Mesenchymal stem cell (in vitro differentiated cells and primary cell): ENCODE results near the gene NONO.
A peak's percentile ranks its signal among the peaks of the same experiment; 100 is the strongest.
"Not testable (repeated sequence)": the region's sequence is repeated elsewhere in the genome, so short reads cannot be mapped to it uniquely, and the experiment has no call there.

Experiments used
- DNase-seq: peaks from one replicate; pipeline ENCODE4 v3.0.0-alpha.2; 2013
- H2AFZ ChIP-seq: one replicate; pipeline ENCODE4 v1.6.1; 2013; ENCODE audit warnings: low read depth, mild to moderate bottlenecking, control low read depth, inconsistent platforms, low read length, moderate library complexity
- H2AK5ac ChIP-seq: 2 replicates; pipeline ENCODE4 v1.6.1; 2013; ENCODE audit warnings: low read length, moderate library complexity, mild to moderate bottlenecking, inconsistent platforms; ENCODE audit not compliant: severe bottlenecking
- H2BK120ac ChIP-seq: one replicate; pipeline ENCODE4 v1.6.1; 2013; ENCODE audit warnings: low read depth, mild to moderate bottlenecking, inconsistent platforms, low read length, moderate library complexity
- H2BK12ac ChIP-seq, 2 experiments: one replicate each; pipeline ENCODE4 v1.6.1; 2013; ENCODE audit warnings: inconsistent platforms in 2 of 2, low read length in 2 of 2, mild to moderate bottlenecking in 2 of 2, moderate library complexity in 2 of 2, control low read depth in 1 of 2
- H2BK15ac ChIP-seq: one replicate; pipeline ENCODE4 v1.6.1; 2013; ENCODE audit warnings: mild to moderate bottlenecking, low read depth, inconsistent platforms; ENCODE audit not compliant: poor library complexity, severe bottlenecking
- H2BK5ac ChIP-seq: 2 replicates; pipeline ENCODE4 v1.6.1; 2013; ENCODE audit warnings: low read depth, mild to moderate bottlenecking, low read length, control low read depth, inconsistent platforms; ENCODE audit not compliant: poor library complexity, severe bottlenecking
- H3K14ac ChIP-seq, 2 experiments: one replicate each; pipeline ENCODE4 v1.6.1; 2013; ENCODE audit warnings: inconsistent platforms in 2 of 2, low read length in 2 of 2, control low read depth in 1 of 2, mild to moderate bottlenecking in 1 of 2, moderate library complexity in 1 of 2
- H3K18ac ChIP-seq, 2 experiments: one replicate each; pipeline ENCODE4 v1.6.1; 2013; ENCODE audit warnings: inconsistent platforms in 2 of 2, low read length in 2 of 2, control low read depth in 1 of 2, low read depth in 1 of 2, mild to moderate bottlenecking in 1 of 2
- H3K23ac ChIP-seq, 2 experiments: one replicate each; pipeline ENCODE4 v1.6.1; 2013; ENCODE audit warnings: inconsistent platforms in 2 of 2, low read length in 2 of 2, mild to moderate bottlenecking in 2 of 2, moderate library complexity in 2 of 2, control low read depth in 1 of 2
- H3K27ac ChIP-seq: 2 replicates; pipeline ENCODE4 v1.5.1; 2013; ENCODE audit warnings: mild to moderate bottlenecking, moderate library complexity, low read length, control low read depth, inconsistent platforms; ENCODE audit not compliant: poor library complexity, severe bottlenecking
- H3K27me3 ChIP-seq, 2 experiments: 2 replicates each; pipeline versions ENCODE4 v1.6.1 to v1.7.0; 2013; ENCODE audit warnings: low read length in 2 of 2, mild to moderate bottlenecking in 2 of 2, moderate library complexity in 2 of 2, control low read depth in 1 of 2, inconsistent platforms in 1 of 2; ENCODE audit not compliant: control insufficient read depth in 1 of 2, insufficient read depth in 1 of 2
- H3K36me3 ChIP-seq, 2 experiments: 2 replicates each; pipeline versions ENCODE4 v1.6.1 to v1.7.0; 2013; ENCODE audit warnings: low read length in 2 of 2, control low read depth in 1 of 2, inconsistent platforms in 1 of 2, low read depth in 1 of 2, mild to moderate bottlenecking in 1 of 2; ENCODE audit not compliant: insufficient read depth in 2 of 2, control insufficient read depth in 1 of 2
- H3K4ac ChIP-seq, 2 experiments: one replicate each; pipeline ENCODE4 v1.6.1; 2013; ENCODE audit warnings: inconsistent platforms in 2 of 2, low read length in 2 of 2, mild to moderate bottlenecking in 2 of 2, moderate library complexity in 2 of 2, control low read depth in 1 of 2, low read depth in 1 of 2
- H3K4me1 ChIP-seq: 2 replicates; pipeline ENCODE4 v1.6.1; 2013; ENCODE audit warnings: low read depth, low read length, control low read depth; ENCODE audit not compliant: control insufficient read depth, insufficient read depth
- H3K4me2 ChIP-seq: 2 replicates; pipeline ENCODE4 v1.6.1; 2013; ENCODE audit warnings: low read length, mild to moderate bottlenecking, inconsistent platforms; ENCODE audit not compliant: poor library complexity, severe bottlenecking
- H3K4me3 ChIP-seq, 2 experiments: 2 replicates each; pipeline versions ENCODE4 v1.5.1 to v1.7.0; 2013; ENCODE audit warnings: low read length in 2 of 2, mild to moderate bottlenecking in 2 of 2, control low read depth in 1 of 2, low read depth in 1 of 2; ENCODE audit not compliant: insufficient read depth in 1 of 2
- H3K79me1 ChIP-seq: replicated peaks from 2 replicates; pipeline ENCODE4 v1.6.1; 2013; ENCODE audit warnings: mild to moderate bottlenecking, control low read depth, low read length, inconsistent platforms; ENCODE audit not compliant: poor library complexity, severe bottlenecking
- H3K9ac ChIP-seq: 2 replicates; pipeline ENCODE4 v1.7.0; 2013; ENCODE audit warnings: mild to moderate bottlenecking, low read length, moderate library complexity
- H3K9me3 ChIP-seq: 2 replicates; pipeline ENCODE4 v1.7.0; 2013; ENCODE audit warnings: mild to moderate bottlenecking, low read length; ENCODE audit not compliant: control insufficient read depth
- H4K8ac ChIP-seq: one replicate; pipeline ENCODE4 v1.6.1; 2013; ENCODE audit warnings: inconsistent platforms, mild to moderate bottlenecking, low read length, moderate library complexity
- H4K91ac ChIP-seq: one replicate; pipeline ENCODE4 v1.6.1; 2013; ENCODE audit warnings: mild to moderate bottlenecking, low read length, inconsistent platforms
- WGBS: methylation state at CpG from one replicate; pipeline ENCODE4 v1.1.7; 2013; ENCODE audit warnings: mixed read lengths; 5-methylcytosine and 5-hydroxymethylcytosine counted together

NONO gene

DNA sequence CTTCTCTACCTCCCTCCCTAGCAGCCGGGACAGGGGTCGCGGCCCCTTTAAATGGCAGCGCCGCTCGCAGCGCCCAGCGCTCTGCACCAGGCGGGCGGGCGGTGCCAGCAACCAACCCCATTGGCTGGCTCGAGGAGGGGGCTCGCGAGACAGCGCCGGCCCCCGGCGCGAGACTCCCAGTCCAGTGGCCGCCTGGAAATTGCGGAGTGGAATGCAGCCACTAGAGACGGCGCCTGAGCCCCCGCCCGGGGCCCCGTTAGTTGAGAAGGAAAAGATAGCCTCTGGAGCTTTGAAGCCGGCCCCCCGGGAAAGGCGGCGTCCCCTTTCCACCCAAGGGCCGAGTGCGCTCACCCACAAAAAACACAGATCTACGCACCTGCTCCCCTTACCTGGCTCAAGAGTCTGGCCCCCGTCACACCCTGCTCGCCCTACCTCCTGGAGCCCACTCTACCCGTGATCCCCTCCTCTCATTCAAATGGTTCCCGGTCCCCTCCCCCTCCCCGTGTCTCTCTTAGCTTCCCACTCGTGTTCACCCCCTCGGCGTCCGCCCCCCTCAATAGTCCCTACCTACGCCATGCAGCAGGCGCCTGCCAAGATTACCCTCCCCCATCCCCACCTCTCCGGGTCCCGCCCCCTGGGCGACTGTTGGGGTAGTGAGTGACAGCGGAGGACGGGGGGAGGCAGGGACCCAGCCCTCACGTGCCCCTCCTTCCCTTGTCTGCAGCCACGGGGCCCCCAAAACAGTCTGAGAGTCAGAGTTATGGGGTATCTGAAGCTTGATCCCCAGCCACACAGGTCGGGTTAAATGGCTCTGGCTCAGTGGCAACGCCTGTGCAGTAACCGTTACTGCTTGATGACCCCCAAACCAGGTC lies 29.1 kb upstream of the NONO start, which contains the start of gene ZMYM3:
ZMYM3 (minus strand) TSS at position 49 of the 872 bp plus-strand sequence. CDS start 885 bp downstream, outside the sequence.
- Histone ChIP-seq H4K8ac (peak within 1 kb of the TSS; percentile 60), H2BK12ac (peak within 1 kb of the TSS; percentile 54 to 63), H3K4me3 (peak within 1 kb of the TSS; percentile 71 to 85), H2BK120ac (peak within 1 kb of the TSS; percentile 89), H2BK15ac (no peak within 1 kb of the TSS), H3K79me1 (peaks cover 2% of the 10 kb centered on the region), H3K27me3 (peaks cover 0 to 3% of the 10 kb centered on the region in 2 experiments), H2BK5ac (peak within 1 kb of the TSS; percentile 79), H3K36me3 (peaks cover 13 to 17% of the 10 kb centered on the region in 2 experiments), H3K4ac (peak within 1 kb of the TSS; percentile 64 to 89), H2AFZ (no peak within 1 kb of the TSS), H2AK5ac (no peak within 1 kb of the TSS), H3K18ac (peak within 1 kb of the TSS; percentile 69 to 91), H3K9me3 (no peaks in the 10 kb centered on the region), H3K23ac (no peak within 1 kb of the TSS), H3K9ac (peak within 1 kb of the TSS; percentile 87), H3K4me2 (peak within 1 kb of the TSS; percentile 81), H3K14ac (peak within 1 kb of the TSS in 1 of 2 experiments; percentile 75), H3K27ac (peak within 1 kb of the TSS; percentile 87), H4K91ac (peak within 1 kb of the TSS; percentile 92), H3K4me1 (peaks cover 14% of the 10 kb centered on the region)
- WGBS: under 1% methylated on average over 24 of the region's 54 CpGs
- DNase-seq: peak; percentile 88

DNA sequence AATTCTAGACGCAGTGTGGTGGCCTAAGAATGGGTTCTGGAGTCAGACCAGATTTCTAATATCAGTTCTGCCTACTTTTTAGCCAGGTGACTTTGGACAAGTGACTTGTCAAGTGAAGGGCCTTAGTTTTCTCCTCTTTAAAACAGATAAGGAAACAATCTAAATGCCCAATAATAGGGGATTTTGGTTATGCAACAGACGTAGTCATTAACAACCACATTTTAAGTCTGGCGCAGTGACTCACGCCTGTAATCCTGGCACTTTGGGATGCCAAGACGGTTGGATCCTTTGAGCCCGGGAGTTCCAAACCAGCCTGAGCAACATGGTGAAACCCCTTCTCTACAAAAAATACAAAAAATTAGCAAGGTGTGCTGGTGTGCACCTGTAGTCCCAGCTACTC lies 27.4 kb upstream of the NONO start:
- Histone ChIP-seq H2BK12ac (no peak overlapping the region), H3K79me1 (no peaks in the 10 kb centered on the region), H3K4ac (no peak overlapping the region), H3K27me3 (peaks cover 0 to 3% of the 10 kb centered on the region in 2 experiments), H3K9me3 (no peaks in the 10 kb centered on the region), H2BK15ac (no peak overlapping the region), H4K91ac (no peak overlapping the region), H3K36me3 (peaks cover 0 to 2% of the 10 kb centered on the region in 2 experiments), H3K4me3 (no peak overlapping the region), H3K18ac (no peak overlapping the region), H3K23ac (no peak overlapping the region), H2AK5ac (no peak overlapping the region), H3K14ac (no peak overlapping the region), H2BK120ac (no peak overlapping the region), H3K4me1 (peaks cover 14% of the 10 kb centered on the region), H2BK5ac (no peak overlapping the region), H3K9ac (no peak overlapping the region), H4K8ac (peak overlapping the region; percentile 60), H2AFZ (no peak overlapping the region), H3K4me2 (no peak overlapping the region), H3K27ac (no peak overlapping the region)
- WGBS: 68% methylated on average over 4 of the region's 6 CpGs
- DNase-seq: peak; percentile 68

DNA sequence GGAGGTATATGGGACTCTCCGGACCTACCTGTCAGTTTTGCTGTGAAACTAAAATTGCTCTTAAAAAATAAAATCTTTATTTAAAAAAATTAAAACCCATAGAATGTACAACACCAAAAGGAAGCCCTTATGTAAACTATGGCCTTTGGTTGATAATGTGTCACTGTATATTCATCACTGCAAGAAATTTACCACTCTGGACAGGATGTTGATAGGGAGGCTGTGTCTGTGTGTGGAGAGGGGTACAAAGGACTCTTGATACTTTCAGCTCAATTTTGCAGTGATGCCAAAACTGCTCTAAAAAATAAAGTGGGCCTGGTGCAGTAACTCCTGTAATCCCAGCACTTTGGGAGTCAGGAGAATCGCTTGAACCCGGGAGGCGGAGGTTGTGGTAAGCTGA lies 26.6 kb upstream of the NONO start:
- Histone ChIP-seq H2BK120ac (no peak overlapping the region), H3K4me3 (no peak overlapping the region), H4K8ac (no peak overlapping the region), H3K79me1 (no peaks in the 10 kb centered on the region), H3K4me1 (peaks cover 9% of the 10 kb centered on the region), H3K9ac (no peak overlapping the region), H3K14ac (no peak overlapping the region), H2AFZ (no peak overlapping the region), H2BK5ac (no peak overlapping the region), H3K27ac (no peak overlapping the region), H3K36me3 (no peaks in the 10 kb centered on the region), H3K4ac (no peak overlapping the region), H2AK5ac (no peak overlapping the region), H2BK12ac (no peak overlapping the region), H3K23ac (no peak overlapping the region), H3K27me3 (peaks cover 0 to 3% of the 10 kb centered on the region in 2 experiments), H2BK15ac (no peak overlapping the region), H3K9me3 (no peaks in the 10 kb centered on the region), H3K18ac (no peak overlapping the region), H3K4me2 (no peak overlapping the region), H4K91ac (no peak overlapping the region)
- DNase-seq: peak; percentile 23
- no CpG with 5 or more reads among the region's 4 CpGs for WGBS

DNA sequence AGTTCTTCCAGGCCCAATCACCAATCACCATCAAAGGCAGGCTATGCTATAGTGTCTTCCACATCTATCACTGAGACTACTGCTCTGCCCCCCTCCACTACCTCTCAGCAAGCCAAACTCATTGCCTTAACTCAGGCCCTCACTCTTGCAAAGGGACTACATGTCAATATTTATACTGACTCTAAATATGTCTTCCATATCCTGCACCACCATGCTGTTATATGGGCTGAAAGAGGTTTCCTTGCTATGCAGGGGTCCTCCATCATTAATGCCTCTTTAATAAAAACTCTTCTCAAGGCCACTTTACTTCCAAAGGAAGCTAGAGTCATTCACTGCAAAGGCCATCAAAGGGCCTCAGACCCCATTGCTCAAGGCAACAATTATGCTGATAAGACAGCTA lies 14.8 kb upstream of the NONO start:
- not testable (repeated sequence) for H2AK5ac ChIP-seq, H2BK5ac ChIP-seq, H2AFZ ChIP-seq, H3K23ac ChIP-seq, H3K79me1 ChIP-seq, H2BK12ac ChIP-seq, H3K36me3 ChIP-seq, DNase-seq, H3K4me2 ChIP-seq, H2BK15ac ChIP-seq, H3K27me3 ChIP-seq, H3K4me1 ChIP-seq, H3K9me3 ChIP-seq, H3K4ac ChIP-seq, H2BK120ac ChIP-seq, H3K9ac ChIP-seq, H3K27ac ChIP-seq, H3K18ac ChIP-seq, H3K4me3 ChIP-seq, H3K14ac ChIP-seq, H4K8ac ChIP-seq, H4K91ac ChIP-seq
